Immature natural killer cell (primary cell): ENCODE measurements around the gene PKMYT1. TPM values are rescaled to one million over a fixed set of nuclear protein-coding genes. Genes with fewer than 3 reads are reported as not detected.

Experiments
- DNase-seq, 3 donors: peaks; one replicate each; pipeline ENCODE4 v3.0.0; 2022; ENCODE audit warnings: mixed read lengths in 1 of 3
- H3K27ac Mint-ChIP-seq, 6 donors: one replicate each; pipeline ENCODE4 v1.8.0; 2020; ENCODE audit warnings: mixed read lengths in 6 of 6, mild to moderate bottlenecking in 5 of 6, inconsistent platforms in 4 of 6, moderate library complexity in 3 of 6
- H3K27me3 Mint-ChIP-seq, 3 donors: one replicate each; pipeline ENCODE4 v1.8.0; 2020 to 2021; ENCODE audit warnings: low read depth in 3 of 3, mild to moderate bottlenecking in 3 of 3, mixed read lengths in 3 of 3, moderate library complexity in 3 of 3, inconsistent platforms in 1 of 3
- H3K36me3 Mint-ChIP-seq, 3 donors: one replicate each; pipeline ENCODE4 v1.8.0; 2020; ENCODE audit warnings: mixed read lengths in 3 of 3, inconsistent platforms in 2 of 3, mild to moderate bottlenecking in 2 of 3
- H3K4me1 Mint-ChIP-seq, 2 donors: one replicate each; pipeline ENCODE4 v1.8.0; 2020; ENCODE audit warnings: inconsistent platforms in 2 of 2, mild to moderate bottlenecking in 2 of 2, mixed read lengths in 2 of 2, moderate library complexity in 1 of 2
- H3K4me3 Mint-ChIP-seq, 5 donors: one replicate each; pipeline ENCODE4 v1.8.0; 2020; ENCODE audit warnings: mild to moderate bottlenecking in 5 of 5, mixed read lengths in 5 of 5, inconsistent platforms in 3 of 5, moderate library complexity in 3 of 5
- H3K9me3 Mint-ChIP-seq, 6 donors: one replicate each; pipeline ENCODE4 v1.8.0; 2020; ENCODE audit warnings: mild to moderate bottlenecking in 6 of 6, mixed read lengths in 6 of 6, inconsistent platforms in 4 of 6, moderate library complexity in 3 of 6
- polyA plus RNA-seq, 3 donors: library from polyadenylated mRNA; unstranded; fragments of 300-500 nt; fragmentation: Illumina TruSeq; gene quantifications; one replicate each; pipeline ENCODE4 v1.2.3, GENCODE V29; 2021

The PKMYT1 gene
- polyA plus RNA-seq, 3 donors from 2014 or later: 3.2 to 4.3 TPM; not detected in 1

- H3K27ac Mint-ChIP-seq: peak overlapping the region in 1 of 6 donors; percentile 28
- no peak for DNase-seq
- H3K9me3 Mint-ChIP-seq: no peaks in the 10 kb centered on the region
- peaks cover 0 to 9% (median 5%) of the 10 kb centered on the region in 3 donors for H3K27me3 Mint-ChIP-seq
- H3K4me3 Mint-ChIP-seq: no peak overlapping the region
- H3K36me3 Mint-ChIP-seq: no peaks in the 10 kb centered on the region
- H3K4me1 Mint-ChIP-seq: peaks cover 0 to 7% of the 10 kb centered on the region in 2 donors
These were observed 20.3 kb upstream of the PKMYT1 start for GRCh38 chr16:3000540-3000939.

GRCh38 chr16:2999929-3000328 is 19.7 kb upstream of the PKMYT1 start:
- DNase-seq: no peak
- Mint-ChIP-seq H3K36me3 (no peaks in the 10 kb centered on the region), H3K9me3 (no peaks in the 10 kb centered on the region), H3K27ac (no peak overlapping the region), H3K4me1 (peaks cover 0 to 7% of the 10 kb centered on the region in 2 donors), H3K4me3 (no peak overlapping the region), H3K27me3 (peaks cover 0 to 7% (median 5%) of the 10 kb centered on the region in 3 donors)

DNA sequence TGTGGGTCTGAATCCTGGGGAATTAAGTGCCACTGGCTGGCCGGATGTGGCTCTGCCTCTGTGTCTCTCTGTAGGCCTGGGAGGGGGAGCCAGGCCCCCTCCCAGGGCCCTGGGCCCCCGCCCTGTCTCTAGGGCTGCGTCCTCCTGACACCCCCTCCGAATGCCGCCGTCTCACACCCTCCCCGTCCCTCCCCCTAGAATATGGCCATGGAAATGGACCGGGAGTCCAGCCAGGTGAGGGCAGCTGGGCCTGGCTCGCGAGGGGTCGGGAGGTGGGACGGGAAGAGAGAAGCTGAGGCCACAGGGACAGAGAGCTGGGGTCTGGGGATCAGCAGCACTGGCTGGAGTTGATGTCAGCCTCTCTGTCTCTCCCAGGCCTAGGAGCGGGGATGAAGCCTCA is 16.1 kb upstream of the PKMYT1 start:
- H3K4me1 Mint-ChIP-seq: no peaks in the 10 kb centered on the region
- no peak for DNase-seq
- H3K4me3 Mint-ChIP-seq: no peak overlapping the region
- no peaks in the 10 kb centered on the region for H3K9me3 Mint-ChIP-seq
- H3K27ac Mint-ChIP-seq: no peak overlapping the region
- H3K27me3 Mint-ChIP-seq: no peaks in the 10 kb centered on the region
- no peaks in the 10 kb centered on the region for H3K36me3 Mint-ChIP-seq

DNA sequence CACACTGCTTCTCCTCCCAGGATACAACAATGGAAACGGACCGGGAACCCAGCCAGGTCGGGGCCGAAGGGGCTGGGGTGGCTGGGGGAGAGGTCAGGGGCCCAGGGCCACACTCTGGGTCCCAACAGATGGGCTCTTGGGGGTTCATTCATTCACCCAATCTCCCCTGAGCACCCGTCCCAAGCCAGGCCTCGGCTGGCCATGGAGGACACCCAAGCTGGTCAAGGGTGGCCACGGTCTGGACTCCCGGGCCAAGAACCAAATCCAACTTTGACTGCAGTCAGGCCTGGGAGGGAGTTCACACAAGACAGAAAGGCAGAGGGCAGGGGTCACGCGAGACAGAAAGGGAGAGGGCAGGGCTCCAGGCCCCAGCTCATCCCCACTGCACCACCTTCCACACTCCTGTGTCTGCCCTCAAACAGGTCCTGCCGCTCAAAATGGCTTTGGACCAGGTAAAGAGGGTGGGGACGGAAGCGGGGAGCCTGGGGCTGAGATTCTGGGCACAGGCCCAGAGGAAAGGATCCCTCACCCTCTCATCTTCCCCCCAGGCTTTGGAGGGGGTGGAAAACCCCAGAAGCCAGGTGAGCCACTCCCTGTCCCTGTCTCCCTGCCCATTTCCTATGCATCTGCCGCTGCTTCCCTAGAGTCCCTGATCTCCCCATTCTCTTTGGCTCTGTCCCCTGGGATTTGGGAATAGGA is 12.3 kb upstream of the PKMYT1 start:
- H3K27ac Mint-ChIP-seq: no peak overlapping the region
- no peak for DNase-seq
- H3K9me3 Mint-ChIP-seq: no peaks in the 10 kb centered on the region
- H3K36me3 Mint-ChIP-seq: no peaks in the 10 kb centered on the region
- H3K4me3 Mint-ChIP-seq: no peak overlapping the region
- H3K4me1 Mint-ChIP-seq: no peaks in the 10 kb centered on the region
- H3K27me3 Mint-ChIP-seq: no peaks in the 10 kb centered on the region

DNA sequence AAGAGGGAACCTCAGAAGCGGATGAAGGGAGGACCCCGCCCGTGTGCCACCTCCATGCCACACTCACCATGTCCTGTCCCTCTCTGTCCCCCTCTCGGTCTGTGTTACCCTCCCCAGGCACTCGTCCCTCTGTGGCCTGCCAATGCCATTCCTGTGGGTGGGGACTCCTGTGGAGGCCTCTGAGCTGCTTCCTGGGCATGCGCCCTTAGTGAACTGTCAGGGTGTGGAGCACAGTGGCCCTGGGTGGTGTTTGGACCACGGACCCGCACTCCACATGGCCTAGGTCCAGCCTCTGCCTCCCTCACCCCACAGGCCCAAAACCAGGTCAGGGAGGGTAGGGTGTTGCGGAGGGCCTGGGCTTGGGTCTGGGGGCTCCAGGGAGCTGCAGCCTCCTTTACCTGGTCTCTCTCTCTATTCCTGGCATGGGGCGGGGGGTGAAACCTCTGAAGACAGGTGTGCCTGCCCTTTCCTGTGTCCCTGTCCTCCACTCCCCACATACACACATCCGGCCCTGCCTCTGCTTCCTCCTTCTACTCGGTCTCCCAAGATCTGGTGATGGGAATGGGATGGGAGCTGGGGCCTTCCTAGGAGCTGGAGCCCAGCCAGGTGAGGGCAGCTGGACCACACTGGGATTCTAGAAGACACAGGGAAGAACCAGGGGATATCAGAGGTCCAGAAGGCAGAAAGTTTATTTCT is 11.5 kb upstream of the PKMYT1 start:
- no peaks in the 10 kb centered on the region for H3K27me3 Mint-ChIP-seq
- DNase-seq: no peak
- no peak overlapping the region for H3K4me3 Mint-ChIP-seq

GRCh38 chr16:2990891-2991290 is 10.6 kb upstream of the PKMYT1 start:
- H3K4me1 Mint-ChIP-seq: no peaks in the 10 kb centered on the region
- H3K9me3 Mint-ChIP-seq: no peaks in the 10 kb centered on the region
- no peak overlapping the region for H3K4me3 Mint-ChIP-seq
- no peaks in the 10 kb centered on the region for H3K36me3 Mint-ChIP-seq
- DNase-seq: no peak
- no peak overlapping the region for H3K27ac Mint-ChIP-seq
- H3K27me3 Mint-ChIP-seq: no peaks in the 10 kb centered on the region

More for the DNA sequence above, 11.5 kb upstream of the PKMYT1 start:
- Mint-ChIP-seq H3K4me1 (no peaks in the 10 kb centered on the region), H3K36me3 (no peaks in the 10 kb centered on the region), H3K9me3 (no peaks in the 10 kb centered on the region), H3K27ac (no peak overlapping the region)

DNA sequence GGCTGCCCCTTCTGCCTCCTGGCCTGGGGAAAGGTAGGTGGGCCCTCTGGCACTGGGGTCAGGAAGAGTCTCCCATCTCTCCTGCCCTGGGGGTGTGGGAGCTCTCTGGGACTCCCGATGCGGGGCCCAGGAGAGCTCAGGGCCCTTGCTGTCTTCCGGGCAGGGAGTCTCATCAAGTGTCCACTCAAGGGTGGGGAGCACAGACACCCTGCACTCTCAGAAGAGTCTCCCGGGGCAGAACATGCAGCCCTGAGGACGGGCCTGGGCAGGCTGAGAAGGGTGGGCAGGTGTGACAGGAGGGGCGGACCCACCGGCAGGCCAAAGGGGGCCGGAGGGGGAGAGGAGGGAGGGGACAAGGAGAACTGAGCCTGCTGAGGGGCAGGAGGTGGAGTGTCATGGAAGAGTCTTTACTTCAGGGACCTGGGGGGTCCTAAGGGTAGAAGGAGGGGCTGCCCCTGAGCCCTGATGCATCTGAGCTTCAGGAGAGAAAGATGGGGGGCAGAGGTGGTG is 8.4 kb upstream of the PKMYT1 start:
- Mint-ChIP-seq H3K4me3 (no peak overlapping the region), H3K27me3 (no peaks in the 10 kb centered on the region), H3K9me3 (no peaks in the 10 kb centered on the region), H3K27ac (no peak overlapping the region), H3K36me3 (no peaks in the 10 kb centered on the region), H3K4me1 (peaks cover 0 to 4% of the 10 kb centered on the region in 2 donors)
- no peak for DNase-seq

- no peaks in the 10 kb centered on the region for H3K9me3 Mint-ChIP-seq
- no peak overlapping the region for H3K27ac Mint-ChIP-seq
- peaks cover 0 to 4% of the 10 kb centered on the region in 2 donors for H3K4me1 Mint-ChIP-seq
These were observed 7.6 kb upstream of the PKMYT1 start for GRCh38 chr16:2987833-2988232.

DNA sequence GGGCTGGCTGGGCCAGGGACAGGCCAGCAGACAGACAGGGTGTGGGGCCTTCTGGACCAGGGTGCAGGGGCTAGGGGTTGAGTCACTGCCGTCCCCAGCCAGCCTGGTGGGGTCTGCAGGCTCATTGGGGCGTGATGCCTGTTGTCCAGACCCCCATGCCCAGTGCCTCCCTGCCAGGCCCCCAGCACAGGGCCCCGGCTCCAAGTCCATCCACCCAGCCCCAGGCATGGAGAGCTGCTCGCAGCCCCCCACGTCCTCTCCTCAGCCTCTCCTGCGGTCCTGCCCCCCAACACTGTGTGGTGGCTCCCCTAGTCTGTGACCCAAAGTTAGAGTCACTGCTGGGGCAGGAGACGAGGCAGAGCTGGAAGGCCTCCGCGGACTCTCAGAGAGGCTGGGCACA is 7.0 kb upstream of the PKMYT1 start:
- peaks cover 0 to 1% (median 1%) of the 10 kb centered on the region in 3 donors for H3K27me3 Mint-ChIP-seq
- no peaks in the 10 kb centered on the region for H3K9me3 Mint-ChIP-seq

More at GRCh38 chr16:2987833-2988232, 7.6 kb upstream of the PKMYT1 start:
- no peaks in the 10 kb centered on the region for H3K27me3 Mint-ChIP-seq
- no peak for DNase-seq
- no peak overlapping the region for H3K4me3 Mint-ChIP-seq
- no peaks in the 10 kb centered on the region for H3K36me3 Mint-ChIP-seq

GRCh38 chr16:2986623-2987188 is 6.5 kb upstream of the PKMYT1 start:
- Mint-ChIP-seq H3K27ac (no peak overlapping the region), H3K9me3 (no peaks in the 10 kb centered on the region), H3K4me1 (peaks cover 8 to 9% of the 10 kb centered on the region in 2 donors), H3K4me3 (no peak overlapping the region), H3K27me3 (peaks cover 1 to 2% (median 1%) of the 10 kb centered on the region in 3 donors), H3K36me3 (no peaks in the 10 kb centered on the region)
- no peak for DNase-seq

More for the DNA sequence above, 7.0 kb upstream of the PKMYT1 start:
- no peak overlapping the region for H3K27ac Mint-ChIP-seq
- H3K4me1 Mint-ChIP-seq: peaks cover 3 to 6% of the 10 kb centered on the region in 2 donors
- H3K36me3 Mint-ChIP-seq: no peaks in the 10 kb centered on the region
- DNase-seq: no peak
- no peak overlapping the region for H3K4me3 Mint-ChIP-seq

DNA sequence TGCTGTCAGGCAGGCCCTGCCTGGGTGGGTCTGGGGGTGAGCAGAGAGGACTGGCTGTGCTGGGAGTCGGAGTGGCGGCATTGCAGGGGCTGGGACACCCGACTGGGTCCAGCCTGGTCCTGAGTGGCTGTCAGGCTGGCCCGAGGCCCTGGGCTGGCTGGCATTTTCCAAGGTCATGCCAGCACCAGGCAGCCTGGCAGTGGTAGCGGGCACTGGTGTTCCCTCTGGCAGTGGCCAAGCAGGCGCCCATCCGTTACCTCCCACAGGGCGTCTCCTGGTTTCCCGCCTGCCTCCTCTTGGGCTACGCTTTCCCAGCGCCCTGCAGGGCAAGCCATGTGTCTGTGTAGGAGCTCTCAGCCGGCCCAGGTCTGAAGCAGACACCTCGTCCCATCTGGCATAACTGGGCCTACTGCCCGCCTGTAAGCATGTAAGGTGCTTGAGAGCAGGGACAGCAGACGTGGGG is 5.7 kb upstream of the PKMYT1 start:
- Mint-ChIP-seq H3K27me3 (peaks cover 1 to 4% (median 2%) of the 10 kb centered on the region in 3 donors), H3K9me3 (no peaks in the 10 kb centered on the region), H3K27ac (no peak overlapping the region), H3K4me1 (peaks cover 15% of the 10 kb centered on the region in 2 donors), H3K36me3 (no peaks in the 10 kb centered on the region), H3K4me3 (no peak overlapping the region)
- DNase-seq: no peak

- Mint-ChIP-seq H3K27me3 (peaks cover 1 to 6% (median 2%) of the 10 kb centered on the region in 3 donors), H3K9me3 (no peaks in the 10 kb centered on the region), H3K4me3 (no peak overlapping the region), H3K27ac (no peak overlapping the region), H3K4me1 (peaks cover 15 to 18% of the 10 kb centered on the region in 2 donors), H3K36me3 (no peaks in the 10 kb centered on the region)
- DNase-seq: no peak
These were observed 5.2 kb upstream of the PKMYT1 start for GRCh38 chr16:2985462-2985861.

DNA sequence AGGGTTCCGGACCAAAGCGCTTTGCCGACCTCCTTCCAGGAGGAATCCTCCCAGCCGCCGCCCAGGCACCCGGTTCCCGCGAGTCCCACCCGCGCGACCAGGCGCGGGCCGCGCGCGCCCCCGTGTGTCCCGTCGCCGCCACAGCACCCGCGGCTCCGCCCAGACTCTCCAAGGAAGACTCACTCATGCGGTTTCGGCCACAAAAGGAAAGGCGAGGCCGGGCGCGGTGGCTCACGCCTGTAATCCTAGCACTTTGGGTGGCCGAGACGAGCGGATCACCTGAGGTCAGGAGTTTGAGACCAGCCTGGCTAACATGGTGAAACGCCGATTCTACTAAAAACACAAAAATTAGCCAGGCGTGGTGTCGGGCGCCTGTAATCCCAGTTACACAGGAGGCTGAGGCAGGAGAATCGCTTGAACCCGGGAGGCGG is 3.5 kb upstream of the PKMYT1 start:
- Mint-ChIP-seq H3K4me3 (peak overlapping the region in 4 of 5 donors; percentile 32 to 71 (median 51)), H3K4me1 (peaks cover 15 to 18% of the 10 kb centered on the region in 2 donors), H3K27me3 (peaks cover 2 to 6% (median 3%) of the 10 kb centered on the region in 3 donors), H3K27ac (no peak overlapping the region), H3K9me3 (no peaks in the 10 kb centered on the region), H3K36me3 (no peaks in the 10 kb centered on the region)
- DNase-seq: peak; percentile 50 to 55 (median 53)

DNA sequence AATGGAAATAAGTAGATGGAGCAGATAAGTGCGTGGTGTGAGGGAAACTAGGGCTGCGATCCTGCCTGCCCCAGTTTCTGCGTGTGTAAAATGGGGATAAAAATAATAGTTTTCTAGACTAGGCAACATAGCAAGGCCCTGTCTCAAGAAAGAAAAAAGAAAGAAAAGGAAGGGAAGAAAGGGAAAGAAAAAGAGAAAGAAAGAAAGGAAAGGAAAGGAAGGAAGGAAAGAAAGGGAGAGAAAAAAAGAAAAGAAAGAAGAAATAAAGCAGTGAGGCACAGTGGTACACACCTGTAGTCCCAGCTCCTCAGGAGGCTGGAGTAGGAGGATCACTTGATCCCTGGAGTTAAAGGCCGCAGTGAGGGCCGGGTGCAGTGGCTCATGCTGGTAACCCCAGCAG is 2.2 kb upstream of the PKMYT1 start:
- Mint-ChIP-seq H3K27ac (peak overlapping the region in 1 of 6 donors; percentile 13), H3K36me3 (no peaks in the 10 kb centered on the region), H3K4me1 (peaks cover 15 to 18% of the 10 kb centered on the region in 2 donors), H3K27me3 (peaks cover 2 to 6% (median 3%) of the 10 kb centered on the region in 3 donors), H3K9me3 (no peaks in the 10 kb centered on the region), H3K4me3 (peak overlapping the region in 4 of 5 donors; percentile 38 to 89 (median 68))
- DNase-seq: no peak
